Astrocyte of the hippocampus (primary cell): Measurements from ENCODE around the gene NTRK3.

Source experiments
- DNase-seq: peaks from one replicate; pipeline ENCODE4 v3.0.0; 2011; ENCODE audit warnings: low read depth, low spot score

Gene NTRK3

DNA sequence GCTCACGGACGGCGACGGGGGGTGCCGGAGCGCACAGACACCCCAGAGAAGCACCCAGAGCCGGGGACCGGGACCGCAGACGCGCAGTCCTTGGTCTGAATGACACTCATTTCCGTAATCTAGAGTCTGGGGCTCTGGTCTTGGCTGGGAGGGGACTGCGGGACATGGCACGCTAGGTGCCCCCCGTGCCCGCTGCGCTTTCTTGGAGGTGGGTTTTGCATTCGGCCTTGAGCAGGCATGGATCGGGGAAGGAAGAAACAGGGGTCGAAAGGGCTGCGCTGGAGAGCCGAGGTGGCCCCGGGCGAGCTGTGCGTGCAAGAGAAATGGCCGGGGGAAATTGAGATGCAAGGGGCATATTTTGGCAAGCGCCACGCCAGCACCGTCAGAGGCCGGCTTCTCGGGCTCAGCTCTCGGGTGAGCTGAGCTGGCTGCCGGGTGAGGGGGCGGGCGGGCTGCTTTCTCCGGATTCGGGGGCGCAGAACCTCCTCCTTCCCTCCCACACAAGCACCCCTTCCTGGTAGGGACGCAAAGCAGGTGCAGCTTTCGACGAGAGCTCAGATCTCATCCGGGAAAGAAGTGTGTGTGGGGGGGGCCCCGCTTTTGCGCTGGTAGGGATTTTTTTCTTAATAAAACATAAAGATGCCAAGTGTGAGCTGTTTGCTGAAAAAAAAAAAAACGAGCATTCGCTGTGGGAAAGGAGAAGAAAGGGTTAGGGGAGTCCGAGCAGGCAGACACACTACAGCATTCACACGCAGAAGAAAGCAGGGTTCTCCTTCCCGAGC, 963 bp upstream of the NTRK3 start:
- peak; percentile 66 for DNase-seq

DNA sequence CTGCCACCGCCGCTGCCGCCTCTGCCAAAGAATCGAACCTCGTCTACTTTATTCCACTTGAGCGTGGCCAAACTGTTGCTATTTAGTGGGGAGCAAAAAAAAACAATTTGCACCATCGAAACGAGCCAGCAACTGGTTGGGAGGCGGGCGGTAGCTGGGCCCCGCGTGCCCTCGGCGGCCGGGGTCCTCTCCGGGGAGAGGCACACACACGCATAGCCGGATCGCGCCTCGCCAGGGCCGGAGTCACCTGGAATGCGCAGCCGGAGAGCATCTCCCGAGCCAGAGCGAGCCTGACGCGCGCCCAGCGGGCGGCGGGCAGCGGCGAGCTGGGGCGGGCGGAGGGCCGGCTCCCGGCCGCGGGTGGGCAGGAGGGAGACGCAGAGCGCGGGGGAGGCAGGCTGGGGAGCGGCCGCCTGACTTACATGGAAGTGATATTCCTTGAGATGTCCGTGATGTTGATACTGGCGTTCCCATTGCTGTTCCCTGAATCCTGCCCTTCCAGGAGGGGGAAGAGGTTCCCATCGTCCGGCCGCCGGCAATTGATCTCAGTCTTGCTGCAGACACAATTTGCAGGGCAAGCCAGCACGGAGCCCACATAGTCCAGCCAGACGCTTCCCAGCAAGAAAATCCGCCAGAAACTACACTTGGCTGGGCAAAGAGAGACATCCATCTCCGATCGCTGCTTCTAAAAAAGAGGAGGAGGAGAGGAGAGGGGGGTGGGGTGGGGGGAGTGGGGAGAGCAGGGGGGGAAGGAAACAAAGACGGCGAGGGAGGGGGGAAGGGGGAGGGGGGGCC, 858 bp downstream of the NTRK3 start:
- peak; percentile 90 for DNase-seq

DNA sequence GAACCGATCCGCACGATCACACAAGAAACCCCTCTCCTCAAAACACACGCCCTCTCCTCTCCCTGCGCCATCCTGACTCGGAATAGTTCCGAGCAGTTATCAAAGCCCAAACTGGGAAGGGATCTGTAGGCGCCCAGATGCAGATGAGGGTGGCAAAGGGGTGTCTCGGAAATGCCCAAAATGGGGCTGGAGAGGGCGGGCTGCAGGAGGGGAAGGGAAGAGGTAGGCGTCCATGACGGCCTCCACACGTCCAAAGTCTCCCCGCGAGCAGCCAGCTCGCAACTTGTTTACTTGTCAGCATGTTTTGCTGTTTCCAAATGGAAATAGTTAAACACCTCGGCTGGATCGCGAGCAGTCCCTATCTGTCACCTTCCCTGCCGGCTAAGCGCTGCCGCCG, 1.5 kb downstream of the NTRK3 start:
- DNase-seq, result no peak

DNA sequence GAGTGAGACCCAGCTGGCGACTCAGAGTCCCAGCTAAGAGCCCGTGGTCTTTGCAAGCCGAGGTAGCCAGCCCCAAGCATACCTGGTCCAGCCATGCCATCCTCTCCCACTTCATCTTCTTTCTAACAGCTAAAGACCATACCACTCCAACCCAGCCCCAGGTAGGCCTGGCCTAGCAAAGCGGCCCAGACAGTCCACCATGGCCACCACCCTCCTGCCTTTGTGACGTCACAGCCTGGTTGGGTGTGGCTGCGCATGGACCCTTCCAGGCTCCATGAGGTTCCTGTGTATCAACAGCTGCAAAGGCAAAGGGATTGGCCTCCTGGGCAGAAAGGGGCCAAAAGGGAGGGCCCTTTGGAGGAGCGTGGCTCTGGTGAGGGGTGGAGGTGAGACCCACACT, 4.1 kb downstream of the NTRK3 start:
- no peak for DNase-seq

DNA sequence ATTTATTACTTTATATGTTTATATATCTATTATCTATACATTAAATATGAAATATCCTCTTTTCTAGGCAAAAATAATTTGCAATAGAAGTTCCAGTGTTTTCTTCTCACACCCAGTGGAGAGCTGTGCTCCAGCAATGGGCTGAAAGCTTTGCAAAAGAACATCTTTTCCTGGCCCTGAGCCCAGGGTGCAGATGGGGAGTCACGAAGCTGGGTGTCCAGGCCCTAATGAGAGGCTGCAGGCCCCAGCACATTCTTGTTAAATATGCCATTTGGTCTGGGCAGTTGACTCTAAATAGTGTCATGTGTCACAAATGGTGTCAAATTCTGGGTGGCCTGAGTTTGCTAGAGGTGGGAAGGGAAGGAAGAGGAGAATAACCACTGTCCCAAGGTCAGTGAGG, 5.7 kb downstream of the NTRK3 start:
- no peak for DNase-seq

DNA sequence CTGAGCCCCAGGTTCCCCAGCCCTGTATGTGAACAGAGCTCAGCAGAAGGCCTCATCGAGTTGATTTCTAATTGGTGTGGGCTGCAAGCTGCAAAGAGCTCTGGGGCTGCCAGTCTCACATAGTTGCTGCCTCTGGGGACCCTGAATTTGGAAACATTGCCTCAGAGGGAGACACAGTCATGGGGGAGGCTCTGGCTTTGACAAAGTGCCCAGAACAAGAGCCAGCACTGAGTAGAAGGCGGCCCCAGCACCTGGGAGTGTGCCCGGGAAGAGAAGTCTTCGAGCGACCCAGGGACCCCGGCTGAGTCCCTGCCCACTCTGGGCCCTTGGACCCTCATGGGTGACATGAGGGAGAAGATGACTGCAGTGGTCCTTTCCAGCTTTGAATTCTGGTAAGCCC, 7.3 kb downstream of the NTRK3 start:
- DNase-seq, result no peak

DNA sequence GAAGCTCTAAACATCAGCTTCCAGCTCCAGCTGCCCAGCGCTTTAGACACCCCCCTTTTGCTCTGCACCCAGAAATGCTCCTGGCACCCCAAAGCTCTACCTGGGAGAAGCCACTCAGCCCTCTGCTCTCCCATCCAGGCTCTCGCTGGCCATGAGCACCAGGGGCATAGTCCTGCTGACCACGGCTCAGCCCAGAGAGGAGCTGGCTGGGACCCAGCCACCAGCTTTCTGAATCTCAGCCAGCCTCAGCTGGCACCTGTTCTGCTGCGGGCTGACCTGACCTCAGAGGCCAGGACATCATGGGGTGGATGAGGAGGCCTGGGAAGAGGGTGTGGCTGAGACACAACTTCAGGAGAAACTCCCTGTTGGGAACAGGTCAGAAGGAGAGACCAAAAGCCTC, 8.6 kb downstream of the NTRK3 start:
- peak; percentile 40 for DNase-seq

DNA sequence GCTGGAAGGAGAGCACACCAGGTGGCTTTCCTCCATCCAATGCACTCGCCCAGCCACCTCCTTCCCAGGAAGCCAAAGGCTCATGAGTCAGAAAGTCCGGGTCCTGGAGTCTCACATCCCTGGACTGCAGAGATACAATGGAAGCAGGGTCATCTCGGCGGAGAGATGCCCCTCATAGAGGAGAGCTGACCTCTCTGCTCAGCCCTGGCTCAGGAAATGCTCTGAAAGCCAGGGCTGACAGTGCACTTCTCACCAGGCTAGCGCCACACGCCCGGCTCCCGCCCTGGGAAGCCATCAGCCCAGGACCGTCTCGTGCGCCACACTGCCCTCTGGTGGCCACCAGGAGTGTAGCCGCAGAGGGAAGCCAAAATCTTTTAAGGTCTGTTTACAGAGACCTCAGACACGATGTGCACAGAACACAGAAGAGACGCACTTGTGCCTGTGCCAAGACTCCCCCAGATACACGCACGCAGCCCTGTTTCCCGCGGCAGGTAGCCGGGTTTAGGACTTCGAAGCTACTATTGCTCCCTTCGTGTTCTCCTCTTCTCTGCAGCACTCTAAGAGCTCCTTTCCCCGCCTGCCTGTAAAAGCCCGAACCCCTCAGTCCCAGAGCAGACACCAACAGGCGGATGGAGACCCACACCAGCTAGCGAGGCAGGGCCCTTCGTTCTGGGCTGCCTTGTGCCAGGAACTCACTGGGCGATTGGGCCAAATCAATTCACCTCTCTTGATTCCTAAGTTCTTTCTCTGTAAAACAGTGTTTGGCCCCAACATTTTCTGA, 9.7 kb downstream of the NTRK3 start:
- peak; percentile 89 for DNase-seq

DNA sequence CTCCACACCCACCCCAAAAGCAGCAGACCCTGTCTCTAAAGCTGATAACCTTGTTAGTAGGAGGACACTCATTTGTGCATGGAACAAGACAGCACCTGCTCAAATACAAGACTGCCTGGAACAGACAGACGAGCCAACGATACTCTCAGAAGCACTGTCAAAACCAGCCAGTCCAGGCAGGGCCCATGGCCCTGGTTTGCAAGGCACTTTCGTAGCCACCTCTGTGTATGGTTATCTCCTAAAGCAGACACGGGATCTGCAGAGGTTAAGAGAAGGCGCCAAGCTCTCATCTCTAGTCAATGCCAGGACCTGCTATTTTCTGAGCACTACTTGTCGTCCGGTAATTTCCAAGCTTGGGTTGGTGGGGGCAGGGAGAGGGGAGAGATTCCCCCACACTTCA, 10.5 kb downstream of the NTRK3 start:
- no peak for DNase-seq

DNA sequence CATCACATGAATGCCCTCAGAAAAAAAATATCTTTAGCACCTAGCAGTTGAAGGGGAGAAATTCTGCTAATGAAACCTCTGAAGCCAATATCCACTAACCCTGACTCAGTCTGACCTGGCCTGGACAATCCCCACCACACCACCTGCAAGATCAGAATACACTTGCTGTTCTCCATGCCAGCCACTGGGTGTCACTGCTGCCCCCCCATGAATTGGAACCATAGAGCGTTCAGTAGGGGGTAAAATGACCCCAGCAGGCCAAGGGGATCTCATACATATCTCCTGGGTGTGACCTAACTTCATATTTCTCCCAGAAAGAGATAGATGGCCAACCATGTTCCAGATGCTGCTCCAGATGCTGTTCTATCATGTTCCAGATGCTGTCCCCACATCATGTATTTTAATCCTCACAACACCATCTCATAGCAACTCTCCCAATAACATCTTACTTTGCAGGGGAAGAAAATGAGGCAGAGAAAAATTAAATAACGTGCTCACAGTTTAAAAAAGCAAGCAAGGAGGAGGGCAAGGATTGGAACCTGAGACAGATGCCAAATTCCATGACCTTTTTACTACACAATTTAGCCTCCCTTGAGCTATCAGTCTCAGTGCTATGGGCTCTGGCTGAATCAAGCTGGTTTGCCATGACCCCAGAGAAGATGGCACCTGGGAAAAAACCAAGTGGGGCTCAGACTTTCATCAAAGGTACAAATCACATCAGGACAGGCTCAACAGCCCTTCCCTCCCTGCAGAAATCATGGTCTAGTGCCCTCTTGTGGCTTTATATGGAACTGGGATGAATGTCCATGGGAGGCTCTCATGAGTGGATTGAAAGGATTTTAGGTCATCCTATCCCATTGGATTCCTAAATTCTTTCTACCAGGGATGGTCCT, 12.4 kb downstream of the NTRK3 start:
- DNase-seq, result peak; percentile 58

DNA sequence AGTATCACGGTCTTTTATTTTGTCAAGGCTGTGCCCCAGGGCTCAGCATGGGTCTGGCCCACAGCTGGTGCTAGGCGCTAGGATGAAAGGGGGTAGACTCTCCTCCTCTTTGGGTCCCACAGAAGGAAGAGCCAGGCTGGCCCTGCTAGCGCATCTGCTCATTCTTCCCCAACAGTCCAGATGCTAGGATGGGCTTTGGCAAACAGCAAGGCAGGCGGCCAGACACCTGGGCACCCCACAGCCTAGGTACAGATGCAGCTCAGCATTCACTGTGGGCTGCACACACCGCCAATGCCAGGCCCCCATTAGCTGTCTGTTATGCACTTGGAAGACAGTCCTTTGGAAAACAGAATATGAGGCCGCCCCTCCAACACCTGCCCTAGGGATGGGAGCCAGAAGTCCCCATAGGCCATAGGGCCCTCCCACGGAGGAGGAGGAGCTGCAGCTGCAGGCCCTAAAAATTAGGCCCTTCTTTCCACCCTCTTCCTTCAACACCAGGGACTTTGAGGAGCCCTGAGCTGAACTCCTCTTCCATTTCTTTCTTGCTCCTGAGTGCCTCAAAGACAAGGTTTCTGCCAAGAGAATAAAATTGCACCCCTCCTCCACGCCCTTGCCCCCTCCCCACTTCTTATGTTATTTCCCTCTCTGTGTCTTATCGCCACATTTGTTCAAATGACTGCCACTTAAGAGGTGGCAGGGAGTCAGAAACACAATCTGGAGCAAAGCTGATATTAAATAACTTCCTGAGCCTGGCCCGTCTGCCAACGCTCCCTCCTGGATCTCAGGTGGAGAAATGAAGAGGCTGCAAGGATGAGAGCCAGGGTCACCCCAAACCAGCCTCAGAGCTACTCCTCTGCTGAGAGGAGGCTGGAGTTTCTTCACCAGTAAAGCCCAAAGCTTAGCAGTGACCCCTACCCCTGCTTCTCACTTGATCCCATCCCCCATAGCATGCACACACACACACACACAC, 13.7 kb downstream of the NTRK3 start:
- no peak for DNase-seq

DNA sequence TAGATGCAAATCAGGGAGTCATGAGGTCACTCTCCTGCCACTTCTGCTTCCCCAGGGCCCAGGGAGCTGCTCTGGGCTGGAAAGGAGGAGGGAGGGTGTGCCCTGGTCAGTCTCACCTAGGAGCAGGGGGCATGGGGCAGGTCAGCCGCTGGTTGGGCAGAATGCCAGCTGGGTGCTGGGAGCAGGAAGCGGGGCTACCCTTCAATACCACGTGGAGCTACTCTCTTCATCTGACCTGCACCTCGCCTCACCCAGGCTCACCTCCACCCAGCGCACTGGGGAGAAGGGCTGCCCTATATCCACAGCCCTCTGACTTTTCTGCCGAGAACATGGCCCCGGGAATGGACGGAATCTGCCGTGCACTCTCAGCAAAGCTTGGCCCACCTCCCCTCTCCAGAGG, 15.1 kb downstream of the NTRK3 start:
- DNase-seq, result no peak

DNA sequence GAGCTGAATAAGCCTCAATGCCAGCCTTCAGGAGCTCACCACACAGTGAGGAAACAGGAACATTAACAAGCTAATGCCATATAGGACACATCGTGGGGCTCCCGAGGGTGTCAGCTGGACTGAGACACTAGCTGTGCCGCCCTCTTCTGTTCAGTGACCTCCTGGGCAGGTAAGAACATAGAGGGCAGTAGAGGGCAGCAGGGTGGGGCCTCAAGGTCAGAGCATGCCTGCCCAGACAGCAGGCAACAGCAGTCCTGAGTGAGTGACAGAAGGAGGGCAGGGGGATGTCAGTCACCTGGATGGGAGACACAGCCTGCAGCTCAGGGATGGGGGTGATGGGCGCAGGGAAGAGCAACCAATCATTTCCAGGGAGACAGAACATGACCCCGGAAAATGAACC, 15.5 kb downstream of the NTRK3 start:
- no peak for DNase-seq

DNA sequence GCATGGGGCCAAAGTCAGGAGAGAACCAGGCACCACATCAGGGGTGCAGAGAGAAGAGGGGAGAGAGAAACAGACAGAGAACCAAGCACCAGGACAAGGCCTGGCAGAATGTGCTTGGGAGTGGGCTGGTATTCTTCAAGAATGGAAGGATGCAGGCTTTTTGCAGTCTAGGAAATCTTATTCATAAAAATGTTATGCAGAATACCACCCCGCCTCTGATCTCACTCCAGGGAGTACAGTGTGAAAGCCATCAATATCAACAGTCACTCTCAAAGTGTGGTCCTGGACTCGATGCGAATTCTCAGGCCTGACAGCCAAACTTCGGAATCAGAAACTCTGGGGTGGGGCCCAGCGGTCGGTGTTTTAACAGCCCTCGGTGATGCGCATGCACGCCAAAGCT, 16.9 kb downstream of the NTRK3 start:
- DNase-seq, result no peak

DNA sequence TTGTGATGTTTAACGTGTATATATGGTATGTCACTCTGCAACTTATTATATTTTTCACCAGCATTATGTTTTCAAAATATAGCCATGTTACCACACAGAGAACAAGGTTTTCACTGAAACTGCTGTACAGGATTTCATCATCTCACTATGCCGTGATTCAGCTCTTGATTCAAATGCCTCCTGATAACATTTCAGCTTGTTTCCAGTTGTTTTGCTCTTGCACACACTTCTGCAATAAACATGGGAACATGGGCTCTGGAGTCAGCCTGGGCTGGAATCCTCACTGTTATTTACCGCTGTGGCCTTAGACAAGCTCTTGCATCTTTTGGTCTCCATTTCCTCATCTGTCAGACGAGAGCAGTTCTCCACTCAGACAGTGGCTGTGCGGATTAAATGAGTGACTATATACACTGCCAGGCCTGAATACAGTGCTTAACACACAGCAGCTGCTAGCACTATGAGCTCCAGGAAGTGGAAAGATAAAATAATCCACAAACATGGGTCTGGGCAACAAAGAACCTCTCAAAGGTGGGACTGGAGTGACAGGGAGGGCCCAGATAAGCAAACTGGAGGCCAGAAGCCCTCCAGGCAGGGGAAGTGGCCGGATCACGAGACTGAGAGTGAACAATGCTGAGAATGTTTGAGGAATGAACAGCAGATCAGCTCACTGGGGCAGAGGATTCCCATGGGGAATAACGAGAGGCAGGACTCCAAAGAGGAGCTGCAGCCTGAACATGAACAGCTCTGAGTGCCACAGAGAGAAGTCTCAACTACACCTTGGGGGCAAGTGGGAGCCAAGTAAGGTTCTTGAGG, 17.7 kb downstream of the NTRK3 start:
- DNase-seq, result peak; percentile 67

DNA sequence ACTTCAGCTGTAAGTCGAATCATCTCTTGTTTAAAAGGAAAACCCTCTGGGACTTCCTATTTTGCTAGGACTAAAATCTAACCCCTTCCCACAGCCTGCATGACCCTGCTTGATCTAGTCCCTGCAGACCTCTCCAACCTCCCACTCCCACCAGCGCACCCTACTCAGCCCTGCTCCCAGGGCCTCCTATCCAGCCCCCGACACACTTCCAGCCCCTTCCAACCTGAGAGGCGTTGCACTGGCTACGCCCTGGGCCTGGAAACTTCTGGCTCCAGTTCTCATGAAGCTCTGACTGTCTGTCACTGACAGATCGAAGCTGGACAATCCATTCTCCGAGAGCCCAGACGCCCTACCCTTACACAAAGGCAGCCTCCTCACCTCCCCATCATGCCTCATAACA, 21.8 kb downstream of the NTRK3 start:
- DNase-seq, result no peak

DNA sequence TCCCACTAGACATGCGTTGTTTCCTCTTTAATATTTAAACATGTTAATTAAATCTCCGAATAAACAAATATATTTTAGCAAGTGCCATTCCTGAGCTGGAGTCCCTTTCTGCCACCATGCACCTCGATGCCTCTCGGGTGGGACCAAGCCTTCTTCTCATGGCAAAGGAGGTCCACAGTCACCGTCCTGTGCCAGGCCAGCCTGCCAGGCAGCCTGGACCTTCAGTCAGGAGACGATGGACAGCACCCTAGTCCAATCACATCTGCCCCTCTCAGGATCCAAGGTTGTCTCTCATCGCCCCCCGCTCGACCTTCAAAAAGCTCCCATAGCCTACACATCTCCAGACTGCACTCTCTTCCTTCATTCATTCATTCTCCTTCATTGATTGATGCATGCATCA, 22.6 kb downstream of the NTRK3 start:
- DNase-seq, result no peak

DNA sequence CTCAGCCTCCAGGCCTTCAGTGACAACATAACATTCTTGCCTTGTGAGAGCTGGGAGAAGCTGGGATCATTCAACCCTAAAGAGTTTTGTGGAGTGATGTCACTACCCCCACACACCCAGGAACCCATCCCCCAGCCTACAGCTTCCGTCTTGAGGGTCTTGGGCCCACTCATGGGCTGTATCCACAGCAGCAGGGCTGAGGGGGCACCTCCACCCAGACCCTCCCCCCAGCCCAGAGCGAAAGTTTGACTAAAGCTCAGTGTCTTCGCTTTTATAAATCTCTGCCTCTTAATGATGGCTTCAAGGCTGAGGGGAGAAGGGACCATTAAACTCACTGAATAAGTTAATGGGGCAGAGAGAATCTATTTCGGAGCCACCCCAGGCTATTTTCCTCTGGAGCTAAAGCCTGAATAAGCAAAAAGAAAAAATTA, 23.8 kb downstream of the NTRK3 start:
- peak; percentile 15 for DNase-seq

DNA sequence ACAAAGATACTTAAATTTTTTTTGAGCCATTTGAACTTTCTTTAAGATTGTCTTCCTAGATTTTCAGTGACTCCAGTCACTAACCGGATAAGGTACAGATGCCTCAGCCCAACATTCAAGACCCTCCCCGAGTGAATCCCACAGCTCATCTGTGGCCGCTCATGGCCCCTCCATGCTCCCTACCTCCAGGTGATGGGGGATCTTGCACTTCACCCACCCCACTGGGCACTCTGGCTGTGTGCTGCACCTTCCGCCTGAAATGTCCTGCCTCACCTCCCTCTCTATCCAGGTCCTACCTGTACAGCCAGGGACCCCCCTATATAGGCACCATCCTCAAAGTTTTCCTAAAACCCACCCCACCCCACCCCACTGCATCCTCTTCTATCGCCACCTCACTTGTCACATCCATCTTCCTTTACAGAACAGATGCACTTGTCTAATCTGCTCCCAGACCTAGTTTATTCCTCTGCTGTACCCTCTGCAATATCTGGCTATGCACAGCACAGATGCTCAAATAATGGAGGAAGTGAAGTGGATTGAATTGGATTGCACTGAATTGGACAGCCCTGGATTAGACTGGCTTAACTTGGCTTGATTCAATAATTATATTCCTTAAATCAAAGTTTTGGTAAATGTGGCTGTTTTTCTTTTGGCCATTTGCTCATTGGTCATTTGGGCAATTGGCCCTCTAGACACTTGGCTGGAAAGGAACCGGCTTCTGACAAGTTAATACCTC, 24.5 kb downstream of the NTRK3 start:
- no peak for DNase-seq
